NCI-H2107 (cell line): Measurements from ENCODE around the gene CXCL17.

ENCODE experiments used
- DNase-seq: peaks from one replicate; lab custom pipeline; 2025; lab: John Stamatoyannopoulos, UW

CXCL17 gene

DNA sequence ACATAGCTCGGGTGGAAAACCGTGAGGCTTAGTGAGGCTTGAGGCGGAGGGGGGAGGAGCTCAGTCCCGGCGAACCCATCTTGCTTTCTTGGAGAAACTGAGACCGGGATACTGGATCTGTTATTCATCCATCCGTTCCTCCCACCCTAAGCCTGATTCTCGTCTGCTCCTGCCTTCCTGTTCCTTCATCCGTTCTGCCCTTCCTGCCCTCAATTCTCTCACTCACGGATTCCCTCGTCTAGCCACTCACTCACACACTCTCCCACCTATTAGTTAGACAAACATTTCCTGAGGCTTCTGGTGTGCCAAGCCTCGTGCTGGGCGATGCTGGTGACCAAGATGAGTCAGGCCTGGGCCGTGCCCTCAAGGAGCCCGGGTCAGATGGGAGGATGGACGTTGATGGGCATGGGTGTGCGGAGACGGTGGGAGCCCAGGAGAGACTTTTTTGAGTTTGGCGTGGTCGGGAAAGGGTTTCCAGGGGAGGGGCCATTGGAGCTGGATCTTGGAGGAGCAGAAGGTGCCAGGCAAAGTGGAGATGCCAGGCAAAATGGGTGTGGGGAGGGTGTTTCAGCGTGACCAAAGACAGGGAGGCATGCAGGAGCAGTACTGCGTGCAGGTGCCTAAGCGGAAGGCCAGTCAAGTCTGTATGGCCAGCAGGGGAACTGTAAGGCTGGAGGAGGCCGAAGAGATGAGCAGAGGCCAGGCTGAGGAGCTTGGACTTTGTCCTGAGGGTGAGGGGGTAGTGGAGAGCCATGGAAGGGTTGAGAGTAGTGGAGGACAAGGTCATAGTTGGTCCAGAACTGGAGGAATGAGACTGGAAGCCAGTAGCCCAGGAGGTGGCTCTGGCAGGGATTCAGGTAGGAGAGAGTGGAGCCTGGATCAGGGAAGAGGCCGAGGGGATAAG is 45.2 kb downstream of the CXCL17 start:
- DNase-seq: no peak

DNA sequence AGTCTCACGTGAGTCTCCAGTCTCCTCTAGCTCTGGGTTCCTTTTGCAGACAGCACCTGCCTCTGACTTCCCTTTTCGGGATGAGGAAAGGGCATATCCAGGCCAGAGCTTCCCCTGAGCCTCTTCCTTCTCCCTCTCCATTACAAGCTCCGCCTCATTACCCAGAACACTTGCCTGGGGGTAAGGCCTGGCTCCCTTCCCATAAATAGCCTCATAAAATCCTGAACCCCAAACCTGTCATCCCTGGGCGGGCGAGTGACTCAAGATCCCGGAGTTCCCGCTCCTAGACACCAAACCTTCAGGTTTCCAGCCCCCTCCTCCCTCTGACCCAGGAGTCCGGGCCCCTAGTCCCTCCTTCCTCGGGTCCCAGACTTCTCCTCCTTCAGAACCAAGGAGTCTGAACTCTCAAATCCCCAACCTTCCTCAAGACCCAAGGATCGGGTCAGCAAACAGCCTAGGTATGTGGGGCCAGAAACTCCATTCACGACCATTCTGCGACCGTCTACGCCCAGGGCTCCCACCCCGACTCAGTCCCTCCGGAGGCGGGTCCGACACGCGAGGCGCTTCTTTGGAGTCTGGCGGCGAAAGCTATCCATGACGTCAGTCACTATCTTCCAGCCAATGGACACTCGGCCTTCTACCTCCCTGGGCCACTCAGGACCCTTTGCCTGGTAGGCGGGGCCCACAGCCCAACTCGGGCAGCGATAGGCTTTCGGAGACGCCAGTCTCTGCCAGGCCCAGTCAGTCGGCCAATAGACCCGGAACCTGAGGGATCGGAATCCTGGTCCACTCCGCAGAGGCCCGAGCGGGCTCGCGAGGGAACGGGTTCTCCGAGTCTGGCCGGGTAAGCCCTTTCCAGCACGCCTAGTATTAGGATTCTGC is 46.1 kb downstream of the CXCL17 start:
- peak; percentile 97 for DNase-seq

DNA sequence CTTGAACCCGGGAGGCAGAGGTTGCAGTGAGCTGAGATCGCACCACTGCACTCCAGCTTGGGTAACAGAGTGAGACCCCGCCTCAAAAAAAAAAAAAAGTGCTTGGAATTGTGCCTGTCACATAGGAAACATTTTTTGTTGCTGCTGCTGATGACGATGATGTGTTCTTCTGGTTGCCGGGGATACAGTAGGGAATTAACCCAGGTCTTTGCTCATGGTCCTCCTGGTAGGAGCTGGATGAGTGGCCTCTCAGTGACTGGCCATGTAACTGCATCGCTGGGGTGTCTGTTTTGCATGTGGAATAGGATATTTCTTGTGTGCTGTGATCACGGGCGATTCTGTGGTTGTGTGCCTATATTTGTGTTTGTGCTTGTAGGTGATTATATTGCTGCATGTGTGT is 48.0 kb downstream of the CXCL17 start:
- DNase-seq: no peak

DNA sequence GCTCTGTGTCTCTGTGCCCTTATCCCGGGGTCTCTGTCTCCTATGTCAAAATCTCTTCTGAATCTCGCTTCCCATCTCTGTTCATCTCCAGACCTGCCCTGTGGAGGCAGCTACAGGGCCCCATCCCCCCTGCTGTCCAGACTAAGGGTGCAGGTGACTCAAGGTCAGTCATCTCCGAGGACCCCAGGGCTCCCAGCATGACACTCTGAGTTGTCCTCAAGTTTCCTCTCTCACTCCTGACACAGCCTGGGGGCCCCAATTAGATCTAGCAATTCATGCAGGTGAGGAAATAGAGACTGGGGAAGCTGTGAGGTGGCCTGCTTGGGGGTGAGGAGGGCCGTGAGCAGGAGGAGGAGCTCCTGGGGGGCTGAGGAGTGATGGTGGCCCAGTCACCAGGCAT is 50.6 kb downstream of the CXCL17 start:
- DNase-seq: no peak

DNA sequence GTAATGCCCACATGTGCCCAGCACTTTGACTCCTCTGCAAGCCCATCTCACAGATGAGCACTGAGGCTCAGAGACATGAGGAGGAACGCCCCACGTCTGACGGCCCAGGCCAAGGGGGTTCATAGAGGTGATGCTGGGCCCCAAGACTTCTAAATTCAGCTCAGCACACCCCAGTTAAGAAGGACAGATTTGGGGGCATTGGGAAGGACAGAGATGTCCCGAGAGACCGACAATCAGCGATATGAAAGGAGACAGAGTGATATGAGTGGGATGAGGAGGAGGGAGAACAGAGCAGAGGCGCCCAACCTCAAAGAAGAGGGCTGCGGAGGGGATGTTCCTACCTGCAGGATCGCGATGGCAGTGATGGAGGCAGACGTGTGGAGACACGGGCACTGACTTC is 52.8 kb downstream of the CXCL17 start, which contains the start of gene CNFN:
Gene CNFN (minus strand): TSS at position 399 of the 400 bp plus-strand sequence. CDS start 1,260 bp downstream, outside the sequence.
- no peak for DNase-seq

DNA sequence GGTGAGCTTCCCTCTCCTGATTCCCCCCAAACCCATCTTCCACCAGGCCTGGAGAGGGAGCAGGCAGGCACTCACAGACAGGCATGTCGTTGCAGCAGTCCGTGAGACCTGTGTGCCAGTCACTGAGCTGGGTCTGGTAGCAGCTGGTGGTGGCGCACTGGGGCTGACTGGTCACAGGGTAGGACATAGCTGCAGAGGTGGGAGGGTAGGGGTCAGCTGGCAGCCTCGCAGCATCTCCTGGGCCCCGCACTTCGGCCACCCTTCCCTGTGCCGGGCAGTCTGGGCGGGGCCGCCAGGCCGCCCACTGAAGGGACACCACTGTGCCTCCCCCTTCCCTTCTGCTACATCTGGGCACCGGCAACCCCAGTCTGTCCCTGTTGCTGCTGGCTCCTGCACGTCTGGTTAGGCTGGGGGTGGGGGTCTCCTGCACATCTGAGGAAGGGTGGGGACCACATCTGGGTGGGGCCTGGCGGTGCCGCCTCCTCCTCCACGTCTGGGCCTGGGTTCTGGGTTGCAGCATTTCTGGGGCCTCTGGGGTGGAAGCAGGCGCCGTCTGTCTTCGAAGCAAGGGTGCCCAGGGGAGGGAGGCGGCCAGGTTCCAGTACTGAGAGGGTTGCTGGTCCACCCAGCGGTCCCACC is 53.8 kb downstream of the CXCL17 start:
- DNase-seq: no peak

DNA sequence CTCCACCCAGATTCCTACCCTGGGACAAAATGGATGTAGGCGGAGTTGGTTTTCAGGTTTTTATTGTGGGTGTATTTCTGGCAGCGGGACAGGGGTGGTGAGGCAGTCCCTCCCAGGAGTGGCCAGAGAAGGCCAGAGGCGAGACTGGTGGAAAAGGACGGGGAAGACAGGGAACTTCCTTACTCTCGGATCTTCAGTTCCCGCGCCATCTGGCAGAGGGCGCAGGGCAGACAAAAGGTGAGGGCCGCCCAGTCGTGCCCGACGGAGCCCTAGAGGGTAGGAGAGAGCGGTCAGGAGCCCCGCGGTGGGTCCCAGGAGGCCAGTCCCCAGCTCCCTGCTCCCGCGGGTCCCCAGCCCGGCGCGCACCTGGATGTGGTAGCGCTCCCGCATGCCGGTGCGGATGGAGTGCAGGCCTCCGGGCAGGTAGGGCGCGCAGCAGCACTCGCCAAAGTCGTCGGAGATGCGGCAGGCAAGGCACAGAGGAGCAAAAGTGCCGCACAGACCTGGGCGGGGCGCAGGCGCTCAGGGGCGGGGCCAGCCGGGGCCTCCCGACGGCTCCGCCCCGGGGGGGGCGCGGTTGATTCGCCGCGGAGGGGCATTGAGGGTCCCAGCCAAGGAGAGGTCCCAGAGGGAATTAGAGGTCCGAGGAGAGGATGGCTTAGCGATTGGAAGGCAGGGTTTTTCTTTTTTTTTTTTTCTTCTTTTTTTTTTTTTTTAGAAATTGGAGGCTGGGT is 55.6 kb downstream of the CXCL17 start:
- DNase-seq: peak; percentile 20

DNA sequence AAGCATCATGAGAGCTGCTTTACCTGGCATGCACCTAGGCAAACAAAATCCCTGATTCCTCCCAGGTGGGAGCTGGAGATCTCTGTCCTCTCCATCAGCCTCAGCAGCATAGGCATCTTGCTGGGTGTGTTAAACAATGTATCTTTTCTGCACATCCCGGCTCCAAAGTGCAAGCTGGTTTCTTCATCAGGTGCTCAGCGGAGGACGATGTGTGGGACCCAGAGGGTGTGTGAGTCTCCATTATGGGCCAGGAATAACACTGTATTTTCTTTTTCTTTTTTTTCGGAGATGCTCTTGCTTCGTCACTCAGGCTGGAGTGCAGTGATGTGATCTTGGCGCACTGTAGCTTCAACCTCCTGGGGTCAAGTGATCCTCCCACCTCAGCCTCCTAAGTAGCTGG is 62.6 kb downstream of the CXCL17 start:
- DNase-seq: no peak
